GM19351 (cell line): Measurements from ENCODE around the gene MTERF4.
"Not testable (repeated sequence)": the region's sequence is repeated elsewhere in the genome, so short reads cannot be mapped to it uniquely, and the experiment has no call there.

Experiments used
- ATAC-seq: cut with Tn5 transposase; IDR thresholded peaks from one replicate; pipeline ENCODE4 v1.9.1; 2021; ENCODE audit warnings: mild to moderate bottlenecking, moderate library complexity; ENCODE audit not compliant: unreplicated experiment

The MTERF4 gene

DNA sequence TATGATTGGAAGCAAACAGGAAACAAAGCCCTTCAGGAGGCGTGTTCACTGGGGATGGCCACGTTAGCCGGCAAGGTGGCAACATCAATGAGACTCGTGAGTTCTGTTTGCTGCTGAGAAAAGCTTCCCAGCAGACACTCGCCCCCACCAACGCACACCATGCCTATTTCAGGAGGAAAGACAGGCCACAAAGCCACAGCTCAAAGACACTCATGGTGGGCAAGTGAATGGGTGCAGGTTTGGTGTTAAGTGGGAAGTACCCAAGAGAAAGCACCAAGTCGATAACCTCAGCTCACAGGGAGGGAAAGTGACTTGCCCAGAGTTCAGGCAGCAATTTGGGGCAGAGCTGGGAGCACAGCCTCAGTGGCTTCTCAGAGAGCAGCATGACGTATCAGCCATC lies 10.5 kb upstream of the MTERF4 start:
- ATAC-seq, result no peak

DNA sequence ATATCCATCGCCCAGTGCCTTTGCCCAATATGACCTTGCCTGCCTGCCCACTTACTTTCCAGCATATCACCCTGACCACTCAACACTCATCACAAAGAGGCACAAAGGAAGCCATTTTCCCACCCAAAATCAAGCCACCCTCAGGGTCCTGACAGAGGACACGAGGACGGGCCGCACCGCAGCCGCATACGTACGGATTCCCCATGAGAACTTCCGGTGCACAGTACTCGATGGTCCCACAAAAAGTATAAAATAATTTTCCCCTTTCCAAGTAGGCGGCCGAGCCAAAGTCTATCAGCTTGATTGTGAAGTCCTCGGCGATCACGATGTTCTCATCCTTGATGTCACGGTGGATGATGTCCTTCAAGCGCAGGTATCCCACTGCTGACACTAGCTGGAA lies 10.0 kb upstream of the MTERF4 start:
- no peak for ATAC-seq

DNA sequence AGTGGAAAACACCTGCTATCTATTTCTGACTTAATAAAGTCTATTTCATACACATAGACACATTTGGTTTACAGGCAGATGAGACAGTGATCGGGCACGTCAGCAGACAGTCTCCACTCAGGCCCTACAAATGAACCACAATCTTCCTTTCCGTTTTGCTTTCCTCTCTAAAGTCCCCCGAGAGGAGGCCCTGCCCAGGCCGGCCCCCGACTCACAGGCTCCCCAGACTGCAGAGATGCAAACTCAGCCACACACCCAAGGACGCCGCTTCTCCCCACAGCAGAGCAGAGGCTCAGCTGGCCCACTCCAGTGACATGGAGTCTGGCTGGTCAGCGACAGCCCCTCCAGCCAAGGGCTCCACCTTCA lies 9.3 kb upstream of the MTERF4 start:
- ATAC-seq, result peak; percentile 42

DNA sequence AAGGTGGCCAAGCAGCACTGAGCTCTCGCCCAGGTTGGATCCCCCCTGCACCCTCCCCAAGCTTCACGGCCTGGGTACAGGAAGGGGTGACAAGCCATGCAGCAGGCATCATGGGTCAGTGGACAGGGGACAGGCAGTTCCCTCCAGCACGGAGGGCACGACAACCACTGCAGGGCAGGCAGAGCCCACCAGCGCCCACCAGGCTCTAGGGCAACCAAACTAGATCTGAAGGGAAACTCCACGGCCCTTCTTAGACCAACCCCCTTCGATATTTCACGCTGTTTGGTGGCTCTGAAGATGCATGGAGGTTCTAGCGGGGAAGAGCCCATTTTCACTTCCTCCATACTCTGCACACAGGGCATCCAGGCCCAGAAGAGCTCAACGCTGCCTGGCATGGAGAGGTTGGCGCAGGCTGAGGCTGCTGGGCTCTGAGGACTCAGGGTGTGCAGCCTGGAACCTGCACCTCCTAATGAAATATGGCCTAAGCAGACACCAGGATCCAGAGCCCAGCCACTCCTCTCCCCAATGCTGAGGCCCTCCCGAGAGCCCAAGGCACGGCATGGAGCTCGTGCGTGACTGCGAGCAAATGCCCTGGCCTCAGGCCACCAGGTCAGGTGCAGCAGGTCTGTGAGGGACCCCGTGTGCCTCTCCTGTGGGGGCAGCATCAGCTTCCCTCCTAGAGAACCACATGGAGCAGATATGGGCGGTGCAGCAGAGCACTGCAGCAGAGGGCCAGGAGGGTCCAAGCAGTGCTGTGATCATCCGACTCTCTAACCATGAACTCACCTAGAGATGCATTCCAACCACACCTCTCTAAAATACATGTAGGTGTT lies 8.7 kb upstream of the MTERF4 start:
- ATAC-seq, result peak; percentile 61

DNA sequence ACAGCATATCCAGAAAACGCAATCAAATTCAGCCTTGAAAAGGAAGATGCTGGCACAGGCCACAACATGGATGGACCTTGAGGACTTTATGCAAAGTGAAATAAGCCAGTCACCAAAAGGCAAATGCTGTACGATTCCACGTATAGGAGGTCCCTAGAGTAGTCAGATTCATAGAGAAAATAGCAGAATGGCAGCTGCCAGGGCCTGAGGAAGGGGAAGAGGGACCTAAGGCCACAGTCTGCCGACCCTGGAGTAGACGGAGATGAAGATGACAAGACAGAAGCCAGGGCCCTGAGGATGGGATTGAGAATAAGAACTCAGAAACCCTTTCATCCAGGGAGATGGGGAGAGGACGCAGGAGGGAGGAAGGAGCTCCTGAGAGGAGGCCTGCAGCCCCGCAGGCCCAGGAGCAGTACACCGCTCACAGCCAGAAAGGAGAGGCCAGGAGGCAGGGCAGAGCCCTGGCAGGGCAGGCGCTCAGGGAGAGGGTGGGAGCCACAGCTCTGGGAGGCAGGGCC lies 8.1 kb upstream of the MTERF4 start:
- peak; percentile 10 for ATAC-seq

DNA sequence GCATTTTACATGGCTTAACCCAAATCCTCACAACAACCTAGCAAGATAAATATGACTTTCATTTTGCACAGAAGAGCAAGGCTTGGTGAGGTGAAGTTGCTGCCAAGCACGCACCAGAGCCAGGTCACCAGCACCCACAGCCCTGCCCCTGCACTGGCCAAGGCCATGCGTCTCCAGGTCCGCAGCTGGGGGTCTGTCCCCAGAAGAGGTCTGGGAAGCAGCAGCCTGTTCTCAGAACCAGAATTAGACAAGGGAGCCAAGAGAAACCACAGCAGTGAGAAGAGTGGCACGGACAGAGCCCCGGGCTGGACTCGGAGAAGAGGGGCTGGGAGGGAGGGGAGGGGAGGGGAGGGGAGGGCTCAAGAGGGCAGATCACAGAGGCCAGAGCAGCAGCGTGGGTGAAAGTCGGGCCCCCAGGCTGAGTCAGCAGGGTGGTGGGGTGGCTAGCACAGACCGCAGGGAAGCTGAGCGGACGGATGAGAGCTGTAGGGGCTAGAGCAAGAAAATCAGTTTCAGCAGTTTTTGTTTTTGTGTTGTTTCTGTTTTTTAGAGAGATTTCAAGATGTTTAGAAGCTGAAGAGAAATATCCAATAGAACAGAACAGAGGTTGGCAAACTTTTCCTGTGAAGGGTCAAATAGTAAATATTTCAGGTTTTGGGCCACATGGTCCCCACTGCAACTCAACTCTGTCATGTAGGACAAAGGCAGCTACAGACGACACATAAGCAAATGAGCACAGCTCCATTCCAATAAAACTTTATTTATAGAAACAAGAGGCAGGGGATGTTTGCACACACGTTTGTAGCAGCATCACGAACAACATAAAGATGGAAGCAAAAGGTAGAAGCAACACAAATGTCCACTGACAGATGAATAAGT lies 7.4 kb upstream of the MTERF4 start:
- ATAC-seq, result no peak

DNA sequence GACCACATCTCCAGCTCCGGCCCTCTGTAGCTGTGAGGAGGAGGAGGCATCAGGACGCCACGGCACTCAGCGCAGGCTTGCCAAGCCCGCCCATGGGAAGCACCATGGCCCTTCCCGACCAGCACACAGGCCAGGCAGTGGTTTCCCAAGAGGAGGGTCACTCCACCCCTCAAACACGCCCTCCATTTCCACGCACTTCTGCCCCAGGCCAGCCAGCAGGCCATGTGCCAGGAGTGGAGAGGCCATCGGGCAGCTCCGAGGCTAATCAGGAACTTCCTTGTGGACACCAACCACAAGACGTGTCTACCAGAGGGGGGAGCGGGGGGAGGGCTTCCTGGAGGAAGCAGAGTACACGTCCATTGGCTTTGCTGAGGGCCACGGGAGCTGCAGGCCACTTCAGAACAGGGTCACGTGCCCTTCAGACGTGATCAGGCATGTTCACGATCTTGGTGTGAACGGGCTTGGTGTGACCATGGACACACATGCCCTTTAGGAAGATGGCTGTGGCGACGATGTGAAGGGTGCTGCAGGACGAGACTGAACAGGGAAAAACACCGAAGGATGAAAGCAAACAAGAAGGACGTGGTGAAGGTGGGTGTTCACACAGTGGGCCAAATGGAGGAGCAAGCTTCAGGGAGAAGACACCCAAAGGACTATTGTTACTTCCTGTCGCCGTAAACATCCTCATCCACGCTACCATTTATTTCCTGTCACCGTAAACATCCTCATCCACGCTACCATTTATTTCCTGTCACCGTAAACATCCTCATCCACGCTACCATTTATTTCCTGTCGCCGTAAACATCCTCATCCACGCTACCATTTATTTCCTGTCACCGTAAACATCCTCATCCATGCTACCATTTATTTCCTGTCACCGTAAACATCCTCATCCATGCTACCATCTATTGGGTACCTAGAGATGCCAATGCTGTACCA lies 6.5 kb upstream of the MTERF4 start:
- no peak for ATAC-seq

DNA sequence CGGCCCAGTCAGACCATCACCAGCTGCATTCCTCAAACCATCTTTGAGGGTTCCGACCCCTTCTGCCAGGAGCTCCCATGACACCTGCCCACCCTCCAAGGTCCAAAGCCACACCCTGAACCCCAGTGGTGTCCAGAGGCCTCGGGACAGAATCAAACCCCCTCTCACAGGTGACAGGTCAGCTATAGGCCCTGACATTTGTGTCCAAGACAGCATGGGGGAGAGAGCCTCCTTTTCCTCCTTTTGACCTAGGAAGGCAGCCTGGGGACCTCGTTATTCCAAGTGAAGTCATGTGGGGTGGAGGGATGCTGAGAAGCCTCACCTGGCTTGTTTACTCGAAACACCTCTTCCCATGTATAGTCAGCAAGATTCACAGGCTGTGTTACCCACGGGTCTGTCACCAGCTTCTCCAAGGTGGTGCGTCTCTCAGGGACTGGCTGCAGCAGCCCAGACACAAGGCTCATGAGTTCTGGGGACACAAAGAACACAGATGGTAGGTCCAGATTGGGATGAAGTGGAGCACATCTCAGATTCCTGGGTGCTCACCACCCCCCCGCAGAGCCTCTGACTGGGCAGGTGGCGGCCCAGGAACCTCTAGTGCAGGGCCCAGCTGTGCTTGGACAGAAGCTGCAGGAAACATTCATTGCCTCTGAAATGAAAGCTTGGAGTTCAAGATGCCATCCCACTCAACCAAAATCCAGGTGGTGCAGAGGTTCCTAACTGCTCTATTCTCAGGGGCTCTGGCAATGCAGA lies 5.1 kb upstream of the MTERF4 start:
- no peak for ATAC-seq

DNA sequence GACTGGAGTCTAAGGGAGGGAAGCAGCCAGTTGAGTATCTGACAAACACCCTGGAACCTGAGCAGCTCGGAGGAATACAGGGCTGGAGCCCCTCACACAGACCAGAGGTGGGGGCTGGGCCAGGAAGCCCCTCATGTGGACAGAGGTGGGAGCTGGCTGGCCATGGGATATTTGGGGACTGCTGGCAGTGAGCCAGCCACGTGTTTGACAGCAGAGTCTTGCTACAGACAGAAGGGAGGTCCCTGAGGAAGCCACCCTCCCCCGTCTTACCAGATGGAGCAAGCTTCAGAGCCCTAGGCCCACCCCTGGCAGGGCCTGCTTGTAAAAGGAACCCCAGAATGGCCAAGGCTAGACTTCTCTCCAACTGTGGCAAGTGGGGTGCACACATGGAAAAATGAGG lies 3.6 kb upstream of the MTERF4 start:
- ATAC-seq, result no peak

DNA sequence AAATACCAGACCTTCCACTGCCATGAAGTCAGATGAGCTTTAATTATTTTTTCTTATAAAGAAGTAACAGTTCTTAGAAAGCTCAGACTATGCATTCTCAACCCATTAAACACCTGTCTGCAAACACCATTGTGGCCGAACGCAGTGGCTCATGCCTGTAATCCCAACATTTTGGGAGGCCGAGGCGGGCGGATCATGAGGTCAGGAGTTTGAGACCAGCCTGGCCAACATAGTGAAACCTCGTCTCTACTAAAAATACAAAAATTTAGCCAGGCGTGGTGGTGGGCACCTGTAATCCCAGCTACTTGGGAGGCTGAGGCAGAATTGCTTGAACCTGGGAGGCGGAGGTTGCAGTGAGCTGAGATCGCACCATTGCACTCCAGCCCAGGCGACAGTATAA lies 2.5 kb upstream of the MTERF4 start:
- not testable (repeated sequence) for ATAC-seq

DNA sequence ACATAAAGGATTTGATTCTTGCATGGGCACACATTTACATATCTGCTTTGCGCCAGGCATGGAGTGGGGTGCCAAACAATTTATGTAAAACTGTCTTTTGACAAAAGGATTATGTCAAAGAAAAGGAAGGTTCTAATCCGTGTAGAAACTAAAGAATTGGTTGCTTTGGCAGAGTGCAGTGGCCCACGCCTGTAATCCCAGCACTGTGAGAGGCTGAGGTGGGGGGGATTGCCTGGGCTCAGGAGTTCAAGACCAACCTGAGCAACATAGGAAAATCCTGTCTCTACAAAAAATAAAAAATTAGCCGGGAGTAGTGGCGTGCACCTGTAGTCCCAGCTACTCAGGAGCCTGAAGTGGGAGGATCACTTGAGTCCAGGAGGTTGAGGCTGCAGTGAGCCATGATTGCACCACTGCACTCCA lies 1.1 kb upstream of the MTERF4 start:
- ATAC-seq, result no peak

DNA sequence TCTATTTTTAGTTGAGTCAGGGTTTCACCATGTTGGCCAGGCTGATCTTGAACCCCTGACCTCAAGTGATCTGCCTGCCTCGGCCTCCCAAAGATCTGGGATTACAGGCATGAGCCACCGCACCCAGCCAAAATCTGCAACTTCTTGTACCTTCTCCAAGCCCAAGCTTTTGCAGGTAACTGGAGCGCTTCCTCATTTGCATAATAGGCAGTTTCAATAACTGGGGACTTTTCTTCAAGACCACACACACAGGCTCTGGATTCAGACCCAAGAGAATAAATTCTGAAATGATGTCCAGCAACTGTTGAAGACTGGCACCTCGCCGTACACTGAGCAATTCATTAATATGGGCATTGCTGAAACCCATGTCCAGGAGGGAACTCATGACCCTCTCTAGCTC lies 2.8 kb downstream of the MTERF4 start:
- no peak for ATAC-seq

DNA sequence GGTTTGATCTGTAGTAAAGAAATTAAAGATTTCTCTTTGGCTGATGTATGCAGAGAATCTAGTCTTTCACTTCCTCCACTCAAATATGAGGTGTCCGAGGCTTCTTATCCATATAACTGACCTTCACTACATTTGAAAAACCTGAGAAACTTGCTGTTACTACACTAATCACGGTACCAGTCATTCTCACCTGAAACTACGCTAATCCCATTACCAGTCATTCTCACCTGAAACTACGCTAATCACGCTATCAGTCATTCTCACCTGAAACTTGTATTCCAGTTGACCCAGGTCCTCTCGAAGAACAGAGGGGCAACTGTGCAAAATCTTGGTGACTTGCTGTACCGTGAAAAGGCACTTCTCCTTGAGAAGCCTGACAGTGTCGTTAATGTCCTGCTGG lies 5.1 kb downstream of the MTERF4 start:
- ATAC-seq, result peak; percentile 57

DNA sequence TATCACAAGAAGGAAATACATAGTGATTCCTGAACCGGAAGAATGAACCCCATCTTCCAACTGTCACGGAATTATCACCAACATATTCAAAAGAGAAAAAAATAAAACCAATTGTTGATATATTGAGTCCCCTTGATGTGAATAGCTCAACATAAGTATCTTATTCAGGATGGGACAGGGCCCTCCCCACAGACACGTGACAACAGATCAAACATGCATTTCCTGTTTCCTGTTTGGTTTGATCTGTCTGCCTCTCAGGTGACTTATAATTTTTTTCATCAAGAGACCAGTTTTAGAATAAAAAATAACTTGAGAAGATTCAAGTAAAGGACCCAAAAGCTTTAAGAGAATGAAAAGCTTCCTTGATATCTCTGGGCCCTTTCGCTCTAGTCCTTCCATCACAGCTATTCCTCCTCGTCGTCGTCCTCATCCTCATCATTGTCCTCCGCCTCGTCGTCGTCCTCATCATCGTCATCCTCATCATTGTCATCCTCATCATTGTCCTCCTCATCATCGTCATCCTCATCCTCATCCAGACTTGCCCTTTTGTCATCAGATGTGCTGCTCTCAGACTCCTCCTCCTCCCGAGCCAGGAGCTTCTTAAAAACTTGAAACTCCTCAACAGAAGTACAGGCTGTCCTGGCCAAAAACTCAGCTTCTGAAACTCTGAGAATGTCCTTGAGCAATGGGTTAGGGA lies 6.3 kb downstream of the MTERF4 start:
- ATAC-seq, result no peak

DNA sequence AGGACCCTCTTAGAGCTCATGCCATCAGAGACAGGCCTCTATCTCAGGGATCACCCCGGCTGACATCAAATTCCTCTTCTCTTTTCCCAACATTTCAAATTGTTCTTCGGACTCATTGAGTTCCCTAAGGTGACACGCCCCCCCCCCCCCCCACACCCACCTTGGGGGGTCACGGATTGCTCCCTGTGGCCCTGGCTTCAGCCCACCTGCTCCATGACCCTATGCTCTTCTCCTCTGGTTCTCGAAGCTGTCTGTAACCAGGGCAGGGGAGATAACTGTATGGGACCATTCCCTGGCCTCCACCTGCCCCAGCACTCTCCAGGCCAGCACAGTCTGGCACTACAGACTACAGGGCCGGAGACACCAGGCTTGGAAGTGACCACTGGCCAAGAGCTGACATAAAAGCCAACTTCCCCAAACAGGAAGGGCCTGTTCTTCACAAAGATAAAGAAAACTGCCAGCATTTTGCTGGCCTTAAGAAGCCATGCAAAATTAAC lies 7.1 kb downstream of the MTERF4 start:
- no peak for ATAC-seq

DNA sequence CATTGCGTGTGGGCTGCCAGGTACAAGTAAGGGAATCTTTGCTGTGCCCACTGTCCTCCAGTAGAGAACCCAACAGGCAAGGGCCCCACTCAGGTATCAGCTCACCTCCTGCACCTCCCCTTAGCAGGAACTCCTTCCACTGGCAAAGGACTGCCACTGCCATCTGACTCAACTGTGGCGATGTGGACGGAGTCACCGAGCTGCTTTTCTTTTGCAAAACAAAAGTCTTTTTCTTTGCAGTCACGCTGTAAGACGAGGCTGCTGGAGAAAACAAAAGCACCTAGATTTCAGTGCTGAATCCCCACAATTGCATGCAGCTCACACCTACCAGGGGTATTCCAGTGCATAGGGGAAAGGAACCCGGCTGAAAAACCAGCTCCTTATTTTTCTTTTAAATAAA lies 7.9 kb downstream of the MTERF4 start:
- no peak for ATAC-seq

DNA sequence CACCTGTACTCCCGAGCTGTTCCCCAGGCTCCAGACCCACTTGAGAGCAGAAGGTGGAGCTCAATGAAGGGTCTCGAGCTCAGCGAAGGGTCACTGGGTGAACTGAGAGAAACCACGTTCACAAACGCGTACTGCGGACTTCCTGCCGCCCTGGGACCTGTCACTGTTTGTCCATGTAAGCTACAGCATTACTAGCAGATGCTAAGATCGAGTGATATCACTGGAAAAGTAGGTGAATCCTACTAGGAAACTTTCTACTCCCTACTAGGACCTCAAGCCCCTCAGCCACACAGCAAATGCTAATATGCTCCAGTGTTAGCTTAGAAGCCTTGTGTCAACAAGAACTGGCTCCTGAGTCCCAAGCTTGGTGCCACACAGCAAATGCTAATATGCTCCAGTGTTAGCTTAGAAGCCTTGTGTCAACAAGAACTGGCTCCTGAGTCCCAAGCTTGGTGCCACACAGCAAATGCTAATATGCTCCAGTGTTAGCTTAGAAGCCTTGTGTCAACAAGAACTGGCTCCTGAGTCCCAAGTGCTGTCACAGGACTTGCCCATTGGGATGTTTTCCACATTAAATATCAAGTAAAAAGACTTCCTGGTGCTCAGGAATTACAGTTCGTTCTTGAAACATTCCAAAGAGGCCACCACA lies 8.8 kb downstream of the MTERF4 start:
- not testable (repeated sequence) for ATAC-seq

DNA sequence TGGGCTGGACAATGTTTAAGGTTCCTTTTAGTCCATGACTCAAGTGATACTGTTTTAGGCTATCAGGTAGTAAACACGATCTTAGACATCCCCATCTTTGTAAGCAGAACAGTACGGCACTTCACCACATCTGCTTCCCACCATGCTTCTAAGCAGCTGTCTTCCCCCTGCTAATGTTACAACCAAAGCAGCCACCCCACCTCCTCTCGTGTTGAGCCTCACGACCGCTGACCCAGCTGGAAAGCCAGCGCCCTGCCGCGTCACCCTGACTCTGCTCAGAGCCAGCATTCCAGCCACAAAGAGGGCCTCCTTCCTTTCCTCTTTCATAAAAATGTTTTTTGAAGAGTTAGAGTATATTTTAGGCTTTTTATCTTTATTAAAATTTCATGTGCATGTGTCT lies 9.4 kb downstream of the MTERF4 start:
- no peak for ATAC-seq
